BLaER1 (cell line): ENCODE results near the gene FAM229A.

Experiments used
- H3K27ac ChIP-seq: shearing (Covaris generic); formaldehyde crosslinking; 2 replicates; pipeline ENCODE4 v1.8.1; 2022
- H3K27me3 ChIP-seq: shearing (Covaris generic); formaldehyde crosslinking; 2 replicates; pipeline ENCODE4 v1.8.1; 2022
- H3K36me3 ChIP-seq: shearing (Covaris generic); formaldehyde crosslinking; 2 replicates; pipeline ENCODE4 v1.8.1; 2022
- H3K4me1 ChIP-seq: shearing (Covaris generic); formaldehyde crosslinking; 2 replicates; pipeline ENCODE4 v1.8.1; 2022
- H3K4me2 ChIP-seq: shearing (Covaris generic); formaldehyde crosslinking; 2 replicates; pipeline ENCODE4 v1.8.1; 2022
- H3K4me3 ChIP-seq: shearing (Covaris generic); formaldehyde crosslinking; 2 replicates; pipeline ENCODE4 v1.8.1; 2022
- H3K9ac ChIP-seq: shearing (Covaris generic); formaldehyde crosslinking; 2 replicates; pipeline ENCODE4 v1.8.1; 2022
- H3K9me3 ChIP-seq: shearing (Covaris generic); formaldehyde crosslinking; 2 replicates; pipeline ENCODE4 v1.8.1; 2022
- H4K20me1 ChIP-seq: shearing (Covaris generic); formaldehyde crosslinking; 2 replicates; pipeline ENCODE4 v1.8.1; 2022
- Cebpa-rat ChIP-seq: shearing (Covaris generic); IDR thresholded peaks from 2 replicates; pipeline ENCODE4 v1.8.1; 2022

Gene FAM229A

DNA sequence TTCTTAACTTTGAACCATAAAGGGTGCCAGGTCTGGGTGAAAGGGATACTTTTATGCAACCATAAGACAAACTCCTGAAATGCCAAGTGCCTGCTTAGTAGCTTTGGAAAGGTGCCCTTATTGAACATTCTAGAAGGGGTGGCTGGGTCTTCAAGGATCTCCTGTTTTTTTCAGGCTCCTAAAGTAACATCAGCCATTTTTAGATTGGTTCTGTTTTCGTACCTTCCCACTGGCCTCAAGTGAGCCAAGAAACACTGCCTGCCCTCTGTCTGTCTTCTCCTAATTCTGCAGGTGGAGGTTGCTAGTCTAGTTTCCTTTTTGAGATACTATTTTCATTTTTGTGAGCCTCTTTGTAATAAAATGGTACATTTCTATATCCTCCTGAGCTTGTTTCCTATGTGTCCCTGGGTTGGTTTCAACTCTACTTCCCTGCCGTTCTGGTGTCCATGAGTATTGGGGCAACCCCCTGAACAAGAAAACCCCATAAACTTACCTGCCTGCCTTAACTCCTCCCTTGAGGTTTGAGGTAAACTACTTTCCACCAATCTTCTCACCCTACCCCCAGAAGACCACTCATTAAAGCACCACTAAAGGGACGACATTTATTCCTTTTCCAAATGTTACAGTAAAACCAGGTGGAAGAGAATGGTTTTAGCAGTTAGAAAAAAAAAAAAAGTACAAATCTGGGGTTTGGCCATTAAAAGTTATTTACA is 28.9 kb downstream of the FAM229A start:
- Histone ChIP-seq H3K27ac (peak overlapping the region; percentile 97; the same call in 1 of the 2 replicates), H4K20me1 (peaks cover 86% of the 10 kb centered on the region), H3K9me3 (no peaks in the 10 kb centered on the region), H3K4me1 (peaks cover 65% of the 10 kb centered on the region), H3K27me3 (no peaks in the 10 kb centered on the region), H3K9ac (peak overlapping the region; percentile 99; the same call in 1 of the 2 replicates), H3K4me3 (peak overlapping the region; percentile 97), H3K4me2 (peak overlapping the region; percentile 92), H3K36me3 (peaks cover 63% of the 10 kb centered on the region)
- no peak for TF ChIP-seq Cebpa-rat

DNA sequence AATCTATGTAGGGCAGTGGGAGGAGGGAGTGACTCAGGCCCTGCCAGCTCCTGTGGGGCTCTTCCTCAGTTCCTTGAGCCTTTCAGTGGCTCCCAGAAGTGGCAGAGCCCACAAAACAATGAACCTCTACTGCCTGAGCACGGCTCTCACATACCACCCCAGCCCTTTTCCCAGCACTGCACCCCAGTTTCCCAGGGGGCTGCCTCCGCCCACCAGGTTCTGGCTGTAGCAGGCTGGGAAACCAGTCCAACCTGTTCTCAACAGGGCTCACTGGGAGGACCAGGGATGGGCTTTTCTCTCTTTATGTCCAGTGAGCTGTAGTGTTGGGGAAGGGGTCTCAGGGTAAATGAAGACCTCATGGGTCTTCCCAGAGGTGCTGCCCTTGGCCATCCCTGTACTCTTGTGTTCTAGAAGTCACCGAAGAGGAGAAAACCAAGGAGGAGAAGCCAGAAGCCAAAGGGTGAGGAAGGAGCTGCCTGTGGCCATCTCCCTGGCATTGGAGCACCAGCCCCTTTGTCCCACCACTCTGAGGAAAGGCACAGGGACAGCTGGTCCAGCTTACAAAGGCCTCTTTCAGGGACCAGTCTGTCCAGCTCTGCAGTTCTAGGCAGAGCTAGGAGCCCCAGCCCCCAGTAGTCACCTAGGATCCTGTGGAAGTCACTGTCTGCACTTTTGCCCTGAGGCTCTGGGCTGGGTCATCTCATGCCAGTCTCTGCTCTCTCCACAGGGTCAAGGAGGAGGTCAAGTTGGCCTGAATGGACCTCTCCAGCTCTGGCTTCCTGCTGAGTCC is 29.8 kb downstream of the FAM229A start:
- Histone ChIP-seq H3K4me3 (no peak overlapping the region), H3K9ac (0 out of 2 replicates have a peak overlapping the region, but pooled peaks have one; percentile 49), H3K4me1 (peaks cover 56% of the 10 kb centered on the region), H4K20me1 (peaks cover 88% of the 10 kb centered on the region), H3K4me2 (peak overlapping the region; percentile 92), H3K27ac (no peak overlapping the region; the same call in 1 of the 2 replicates), H3K36me3 (peaks cover 73% of the 10 kb centered on the region), H3K9me3 (no peaks in the 10 kb centered on the region), H3K27me3 (no peaks in the 10 kb centered on the region)
- TF ChIP-seq Cebpa-rat = no peak

- H3K36me3 ChIP-seq = peaks cover 81% of the 10 kb centered on the region
- TF ChIP-seq Cebpa-rat = no peak
- no peak overlapping the region for H3K27ac ChIP-seq
Observed at GRCh38 chr1:32331549-32331948, 30.7 kb downstream of the FAM229A start.

GRCh38 chr1:32330558-32331151 is 31.6 kb downstream of the FAM229A start:
- Histone ChIP-seq H3K9ac (no peak overlapping the region), H3K9me3 (no peaks in the 10 kb centered on the region), H3K27ac (no peak overlapping the region), H3K27me3 (no peaks in the 10 kb centered on the region), H4K20me1 (peaks cover 83% of the 10 kb centered on the region), H3K4me3 (no peak overlapping the region), H3K4me2 (0 out of 2 replicates have a peak overlapping the region, but pooled peaks have one; percentile 92), H3K36me3 (peaks cover 90% of the 10 kb centered on the region), H3K4me1 (peaks cover 43% of the 10 kb centered on the region)
- no peak for TF ChIP-seq Cebpa-rat

More at GRCh38 chr1:32331549-32331948, 30.7 kb downstream of the FAM229A start:
- peaks cover 86% of the 10 kb centered on the region for H4K20me1 ChIP-seq
- H3K4me3 ChIP-seq = no peak overlapping the region
- H3K4me1 ChIP-seq = peaks cover 46% of the 10 kb centered on the region
- no peak overlapping the region for H3K9ac ChIP-seq
- no peaks in the 10 kb centered on the region for H3K27me3 ChIP-seq
- H3K4me2 ChIP-seq = peak overlapping the region; percentile 92; the same call in 1 of the 2 replicates
- no peaks in the 10 kb centered on the region for H3K9me3 ChIP-seq

DNA sequence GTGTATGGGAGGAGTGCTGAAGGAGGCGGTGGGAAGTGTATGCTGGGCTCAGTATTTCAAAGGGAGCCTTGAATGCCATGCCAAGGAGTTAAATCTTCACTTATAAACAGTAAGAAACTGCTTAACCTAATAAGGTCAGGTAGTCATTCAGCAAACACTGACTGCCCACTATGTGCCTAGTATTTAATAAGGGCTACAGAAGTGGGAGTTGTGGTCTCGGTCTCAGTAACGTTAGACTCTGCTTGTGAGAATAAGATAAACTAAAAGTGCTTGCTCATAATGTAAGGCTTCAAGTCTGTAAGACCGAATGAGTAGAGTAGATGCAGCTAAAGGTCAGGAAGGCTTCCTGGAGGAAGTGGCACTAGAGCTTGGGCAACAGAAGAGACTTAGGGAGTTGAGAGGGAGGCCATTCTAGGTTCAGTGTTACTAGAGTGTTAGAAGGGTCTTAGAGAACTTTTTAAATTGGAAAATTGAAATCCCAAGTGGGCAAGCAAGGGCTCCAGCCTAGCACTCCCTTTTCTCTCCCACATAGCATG is 32.3 kb downstream of the FAM229A start:
- Histone ChIP-seq H3K27me3 (no peaks in the 10 kb centered on the region), H3K4me2 (no peak overlapping the region), H4K20me1 (peaks cover 81% of the 10 kb centered on the region), H3K27ac (no peak overlapping the region), H3K4me3 (no peak overlapping the region), H3K9me3 (no peaks in the 10 kb centered on the region), H3K36me3 (peaks cover 96% of the 10 kb centered on the region), H3K4me1 (peaks cover 43% of the 10 kb centered on the region), H3K9ac (no peak overlapping the region)
- no peak for TF ChIP-seq Cebpa-rat

GRCh38 chr1:32327204-32327603 is 35.1 kb downstream of the FAM229A start:
- no peak overlapping the region for H3K4me2 ChIP-seq
- no peak overlapping the region for H3K4me3 ChIP-seq
- no peaks in the 10 kb centered on the region for H3K27me3 ChIP-seq
- H3K4me1 ChIP-seq = peaks cover 22% of the 10 kb centered on the region
- no peaks in the 10 kb centered on the region for H3K9me3 ChIP-seq
- H4K20me1 ChIP-seq = peaks cover 71% of the 10 kb centered on the region
- peaks cover 99% of the 10 kb centered on the region for H3K36me3 ChIP-seq
- no peak overlapping the region for H3K9ac ChIP-seq
- TF ChIP-seq Cebpa-rat = no peak
- no peak overlapping the region for H3K27ac ChIP-seq

GRCh38 chr1:32321712-32322291 is 40.5 kb downstream of the FAM229A start:
- peak overlapping the region; percentile 12; the same call in 1 of the 2 replicates for H3K27ac ChIP-seq
- peak overlapping the region; percentile 25 for H3K4me2 ChIP-seq
- H3K27me3 ChIP-seq = no peaks in the 10 kb centered on the region
- H3K4me1 ChIP-seq = peaks cover 55% of the 10 kb centered on the region
- H3K9me3 ChIP-seq = no peaks in the 10 kb centered on the region
- H4K20me1 ChIP-seq = peaks cover 32% of the 10 kb centered on the region
- H3K9ac ChIP-seq = no peak overlapping the region
- H3K36me3 ChIP-seq = peaks cover 85% of the 10 kb centered on the region
- TF ChIP-seq Cebpa-rat = no peak
- no peak overlapping the region for H3K4me3 ChIP-seq

DNA sequence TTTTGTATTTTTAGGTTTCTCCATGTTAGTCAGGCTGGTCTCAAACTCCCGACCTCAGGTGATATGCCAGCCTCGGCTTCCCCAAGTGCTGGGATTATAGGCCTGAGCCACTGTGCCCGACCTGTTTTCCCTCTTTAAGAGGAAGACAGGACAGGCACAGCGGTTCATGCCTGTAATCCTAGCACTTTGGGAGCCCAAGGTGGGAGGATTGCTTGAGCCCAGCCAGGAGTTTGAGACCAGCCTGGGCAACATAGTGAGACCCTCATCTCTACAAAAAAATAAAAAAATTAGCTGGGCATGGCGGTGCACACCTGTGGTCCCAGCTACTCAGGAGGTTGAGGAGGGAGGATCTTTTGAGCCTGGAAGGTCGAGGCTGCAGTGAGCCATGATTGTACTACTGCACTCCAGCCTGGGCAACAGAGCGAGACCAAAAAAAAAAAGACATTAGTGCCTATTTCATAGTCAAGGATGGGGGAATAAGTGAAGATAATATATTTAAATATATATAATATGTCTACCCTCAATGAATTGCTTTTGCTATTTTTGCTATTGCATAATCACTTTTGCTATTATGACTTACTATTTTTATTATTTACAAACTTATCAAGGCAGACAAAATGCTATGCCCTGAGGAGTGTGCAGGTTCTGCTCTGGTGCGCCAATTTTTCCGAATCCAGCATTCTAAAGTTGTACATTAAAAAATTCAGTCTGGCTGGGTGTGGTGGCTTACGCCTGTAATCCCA is 44.0 kb downstream of the FAM229A start:
- H3K9ac ChIP-seq = no peak overlapping the region
- H3K36me3 ChIP-seq = peaks cover 61% of the 10 kb centered on the region
- no peak overlapping the region for H3K4me3 ChIP-seq

More for the DNA sequence above, 44.0 kb downstream of the FAM229A start:
- peak overlapping the region; percentile 78 for H3K4me2 ChIP-seq
- H3K27ac ChIP-seq = peak overlapping the region; percentile 24; the same call in 1 of the 2 replicates
- H3K27me3 ChIP-seq = no peaks in the 10 kb centered on the region
- H4K20me1 ChIP-seq = peaks cover 24% of the 10 kb centered on the region
- no peak; the same call in 1 of the 2 replicates for TF ChIP-seq Cebpa-rat
- no peaks in the 10 kb centered on the region for H3K9me3 ChIP-seq
- peaks cover 83% of the 10 kb centered on the region for H3K4me1 ChIP-seq
